ENCODE results near the gene NAP1L4.
A peak's percentile ranks its signal among the peaks of the same experiment; 100 is the strongest.

The NAP1L4 gene

GRCh38 chr11:3003396-3004231 is 11.5 kb upstream of the NAP1L4 start:
- Mint-ChIP-seq H3K36me3 (ENCODE audit: low read depth) (peaks cover 27% of the 10 kb centered on the region), H3K9me3 (no peaks in the 10 kb centered on the region), H3K4me3 (no peak overlapping the region), H3K27me3 (ENCODE audit: low read depth) (no peaks in the 10 kb centered on the region), H3K4me1 (peaks cover 20% of the 10 kb centered on the region), H3K27ac (no peak overlapping the region)
- TF ChIP-seq, protein P1, sequence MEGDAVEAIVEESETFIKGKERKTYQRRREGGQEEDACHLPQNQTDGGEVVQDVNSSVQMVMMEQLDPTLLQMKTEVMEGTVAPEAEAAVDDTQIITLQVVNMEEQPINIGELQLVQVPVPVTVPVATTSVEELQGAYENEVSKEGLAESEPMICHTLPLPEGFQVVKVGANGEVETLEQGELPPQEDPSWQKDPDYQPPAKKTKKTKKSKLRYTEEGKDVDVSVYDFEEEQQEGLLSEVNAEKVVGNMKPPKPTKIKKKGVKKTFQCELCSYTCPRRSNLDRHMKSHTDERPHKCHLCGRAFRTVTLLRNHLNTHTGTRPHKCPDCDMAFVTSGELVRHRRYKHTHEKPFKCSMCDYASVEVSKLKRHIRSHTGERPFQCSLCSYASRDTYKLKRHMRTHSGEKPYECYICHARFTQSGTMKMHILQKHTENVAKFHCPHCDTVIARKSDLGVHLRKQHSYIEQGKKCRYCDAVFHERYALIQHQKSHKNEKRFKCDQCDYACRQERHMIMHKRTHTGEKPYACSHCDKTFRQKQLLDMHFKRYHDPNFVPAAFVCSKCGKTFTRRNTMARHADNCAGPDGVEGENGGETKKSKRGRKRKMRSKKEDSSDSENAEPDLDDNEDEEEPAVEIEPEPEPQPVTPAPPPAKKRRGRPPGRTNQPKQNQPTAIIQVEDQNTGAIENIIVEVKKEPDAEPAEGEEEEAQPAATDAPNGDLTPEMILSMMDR (IDR thresholded peaks at IDR 0.05; ENCODE audit: unreplicated experiment in 3 of 3): no peak

- Mint-ChIP-seq H3K9me3 (no peaks in the 10 kb centered on the region), H3K4me3 (no peak overlapping the region), H3K27me3 (ENCODE audit: low read depth) (no peaks in the 10 kb centered on the region), H3K36me3 (ENCODE audit: low read depth) (peaks cover 27% of the 10 kb centered on the region), H3K27ac (peak overlapping the region in 1 of 3 experiments; percentile 60), H3K4me1 (peaks cover 20% of the 10 kb centered on the region)
- TF ChIP-seq, protein P1 (IDR thresholded peaks at IDR 0.05; ENCODE audit: unreplicated experiment in 3 of 3): no peak
Observed at GRCh38 chr11:3002871-3003270, 10.7 kb upstream of the NAP1L4 start.

DNA sequence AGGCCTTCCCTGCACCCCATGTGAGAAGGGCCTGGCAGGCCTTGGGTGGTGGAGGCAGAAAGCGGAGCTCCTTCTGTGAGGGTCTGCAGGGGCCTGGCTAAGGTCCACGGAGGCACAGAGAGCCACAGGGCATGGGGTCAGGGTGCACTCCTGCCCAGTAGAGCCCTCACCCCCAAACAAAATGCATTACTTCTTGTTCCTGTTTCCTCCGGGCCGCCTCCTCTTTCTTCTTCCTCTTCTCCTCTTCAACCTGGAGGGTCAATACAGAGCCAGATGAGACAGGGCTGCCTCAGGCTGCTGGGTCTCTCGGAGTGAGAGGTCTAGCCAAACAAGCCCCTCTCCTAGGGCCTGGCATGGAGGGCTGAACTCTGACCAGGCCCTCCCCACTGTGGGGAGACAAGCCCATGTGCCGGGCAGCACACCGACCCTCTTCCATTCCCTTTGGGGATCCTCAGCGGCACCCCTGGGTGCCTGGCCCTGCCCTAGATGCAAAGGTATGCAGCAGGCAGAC is 10.3 kb upstream of the NAP1L4 start:
- peak overlapping the region in 1 of 3 experiments; percentile 60 for H3K27ac Mint-ChIP-seq
- H3K27me3 Mint-ChIP-seq (ENCODE audit: low read depth): no peaks in the 10 kb centered on the region

DNA sequence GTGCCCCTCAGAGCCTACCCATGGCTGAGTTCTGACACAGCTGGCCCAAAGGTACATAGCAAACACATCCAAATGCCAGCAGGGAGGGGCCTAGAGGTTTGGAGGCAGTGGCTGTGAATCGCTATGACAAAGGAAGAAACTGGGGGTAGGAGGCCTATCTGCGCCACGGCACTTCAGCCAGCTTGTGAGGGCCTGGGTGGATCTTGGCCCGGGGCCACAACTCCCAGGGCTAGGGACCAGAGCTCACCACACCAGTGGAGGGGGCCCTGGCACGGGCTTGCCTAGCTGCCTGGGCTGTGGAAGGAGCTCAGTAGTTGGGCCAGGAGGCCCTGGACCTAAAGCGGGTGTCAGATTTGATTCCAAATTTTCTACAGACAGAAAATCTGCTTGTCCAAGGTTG is 9.4 kb upstream of the NAP1L4 start:
- TF ChIP-seq, protein P1 (IDR thresholded peaks at IDR 0.05; ENCODE audit: unreplicated experiment in 3 of 3): no peak
- Mint-ChIP-seq H3K27me3 (ENCODE audit: low read depth) (no peaks in the 10 kb centered on the region), H3K4me1 (peaks cover 24% of the 10 kb centered on the region), H3K27ac (peak overlapping the region; percentile 90 to 99 (median 94)), H3K36me3 (ENCODE audit: low read depth) (peaks cover 27% of the 10 kb centered on the region), H3K4me3 (no peak overlapping the region), H3K9me3 (no peaks in the 10 kb centered on the region)

More for the DNA sequence above, 10.3 kb upstream of the NAP1L4 start:
- no peaks in the 10 kb centered on the region for H3K9me3 Mint-ChIP-seq
- H3K36me3 Mint-ChIP-seq (ENCODE audit: low read depth): peaks cover 27% of the 10 kb centered on the region
- no peak overlapping the region for H3K4me3 Mint-ChIP-seq
- TF ChIP-seq, protein P1 (IDR thresholded peaks at IDR 0.05; ENCODE audit: unreplicated experiment in 3 of 3): no peak
- H3K4me1 Mint-ChIP-seq: peaks cover 20% of the 10 kb centered on the region

DNA sequence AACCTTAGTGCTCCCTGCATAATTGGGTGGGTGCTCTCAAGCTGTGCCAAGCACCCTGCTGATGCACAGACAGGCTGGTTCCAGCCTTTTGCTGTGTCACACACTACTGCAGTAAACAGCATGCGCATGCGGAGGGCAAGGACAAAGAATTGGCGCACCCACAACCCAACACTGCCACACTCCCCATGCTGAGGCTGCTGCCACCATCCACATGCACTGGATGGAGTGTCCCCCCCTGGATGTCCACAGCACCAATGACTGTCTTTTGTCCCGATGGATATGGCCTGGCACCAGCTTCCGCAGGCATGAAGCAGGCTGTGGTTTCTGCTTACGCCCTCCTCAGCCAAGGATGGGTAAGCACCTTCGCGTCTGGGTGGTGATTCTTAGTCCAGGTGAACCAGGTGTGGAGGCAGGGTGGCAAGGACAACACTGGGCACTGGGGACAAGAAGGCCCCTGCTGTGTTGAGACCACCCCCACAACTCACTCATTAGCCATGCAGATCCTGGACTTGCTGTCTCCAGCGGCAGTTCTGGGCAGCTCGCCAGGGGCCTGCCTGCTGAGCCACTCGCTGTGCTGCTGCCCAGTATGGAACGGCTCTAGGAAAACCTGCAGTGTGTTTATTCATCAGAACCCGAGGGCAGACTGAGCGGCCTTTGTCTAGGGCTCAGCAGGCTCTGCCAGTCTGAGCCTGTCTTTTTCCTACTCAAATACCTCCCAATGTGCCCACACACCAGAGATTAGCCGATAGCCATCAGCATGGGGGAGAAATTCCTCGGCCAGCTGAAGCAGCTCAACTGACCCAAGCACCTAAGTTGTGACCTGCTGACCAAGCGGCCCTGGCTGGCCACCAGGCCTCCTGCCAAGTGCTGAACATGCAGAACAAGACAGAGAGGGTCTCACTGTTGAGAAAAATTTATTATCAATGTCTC is 8.2 kb upstream of the NAP1L4 start:
- Mint-ChIP-seq H3K36me3 (ENCODE audit: low read depth) (peaks cover 22% of the 10 kb centered on the region), H3K4me3 (peak overlapping the region in 1 of 3 experiments; percentile 31), H3K27me3 (ENCODE audit: low read depth) (no peaks in the 10 kb centered on the region), H3K9me3 (no peaks in the 10 kb centered on the region), H3K4me1 (peaks cover 29% of the 10 kb centered on the region), H3K27ac (peak overlapping the region; percentile 90 to 99 (median 94))
- TF ChIP-seq, protein P1 (IDR thresholded peaks at IDR 0.05; ENCODE audit: unreplicated experiment in 3 of 3): no peak
